ENCODE measurements around the gene MUC20. TPM values are rescaled to one million over a fixed set of nuclear protein-coding genes. Genes with fewer than 3 reads are reported as not detected.
"Not testable (repeated sequence)": the region's sequence is repeated elsewhere in the genome, so short reads cannot be mapped to it uniquely, and the experiment has no call there.

MUC20 gene, protein sequence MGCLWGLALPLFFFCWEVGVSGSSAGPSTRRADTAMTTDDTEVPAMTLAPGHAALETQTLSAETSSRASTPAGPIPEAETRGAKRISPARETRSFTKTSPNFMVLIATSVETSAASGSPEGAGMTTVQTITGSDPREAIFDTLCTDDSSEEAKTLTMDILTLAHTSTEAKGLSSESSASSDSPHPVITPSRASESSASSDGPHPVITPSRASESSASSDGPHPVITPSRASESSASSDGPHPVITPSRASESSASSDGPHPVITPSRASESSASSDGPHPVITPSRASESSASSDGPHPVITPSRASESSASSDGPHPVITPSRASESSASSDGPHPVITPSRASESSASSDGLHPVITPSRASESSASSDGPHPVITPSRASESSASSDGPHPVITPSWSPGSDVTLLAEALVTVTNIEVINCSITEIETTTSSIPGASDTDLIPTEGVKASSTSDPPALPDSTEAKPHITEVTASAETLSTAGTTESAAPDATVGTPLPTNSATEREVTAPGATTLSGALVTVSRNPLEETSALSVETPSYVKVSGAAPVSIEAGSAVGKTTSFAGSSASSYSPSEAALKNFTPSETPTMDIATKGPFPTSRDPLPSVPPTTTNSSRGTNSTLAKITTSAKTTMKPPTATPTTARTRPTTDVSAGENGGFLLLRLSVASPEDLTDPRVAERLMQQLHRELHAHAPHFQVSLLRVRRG
- total RNA-seq, result 0.10 TPM in 1 of 2 replicates, not detected in the other

DNA sequence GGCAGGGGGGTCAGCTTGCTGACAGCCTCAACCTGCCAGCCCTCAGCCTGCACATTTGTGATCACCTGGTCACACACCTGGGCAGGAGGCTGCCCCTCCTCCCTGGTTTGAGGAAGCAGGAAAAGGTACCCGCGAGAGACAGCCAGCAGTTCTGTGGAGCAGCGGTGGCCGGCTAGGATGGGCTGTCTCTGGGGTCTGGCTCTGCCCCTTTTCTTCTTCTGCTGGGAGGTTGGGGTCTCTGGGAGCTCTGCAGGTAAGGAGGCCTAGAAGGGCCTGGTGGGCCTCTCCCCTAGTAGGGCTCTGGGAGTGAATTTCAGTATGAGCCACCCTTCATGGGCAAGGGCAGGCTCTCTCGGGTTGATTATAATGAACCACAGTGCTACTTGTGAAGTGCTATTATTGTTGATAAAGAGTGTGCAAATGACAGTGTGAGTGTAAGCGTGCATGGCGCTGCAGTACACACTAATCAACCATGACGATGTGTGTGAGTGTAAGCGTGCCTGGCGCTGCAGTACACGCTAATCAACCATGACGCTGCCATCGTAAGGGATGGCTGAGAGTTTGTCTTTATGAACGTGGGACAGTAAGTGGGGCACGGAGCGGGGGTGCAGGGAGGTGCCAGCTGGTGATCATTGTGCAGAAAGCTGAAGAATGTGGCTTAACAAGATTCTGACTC, at the start of gene MUC20:
TSS of gene MUC20 (plus strand) at position 148 of the 676 bp plus-strand sequence. CDS start at position 178, 30 bp downstream.
- DNase-seq (ENCODE audit: extremely low read depth, low read depth, low spot score), result not testable (repeated sequence)

DNA sequence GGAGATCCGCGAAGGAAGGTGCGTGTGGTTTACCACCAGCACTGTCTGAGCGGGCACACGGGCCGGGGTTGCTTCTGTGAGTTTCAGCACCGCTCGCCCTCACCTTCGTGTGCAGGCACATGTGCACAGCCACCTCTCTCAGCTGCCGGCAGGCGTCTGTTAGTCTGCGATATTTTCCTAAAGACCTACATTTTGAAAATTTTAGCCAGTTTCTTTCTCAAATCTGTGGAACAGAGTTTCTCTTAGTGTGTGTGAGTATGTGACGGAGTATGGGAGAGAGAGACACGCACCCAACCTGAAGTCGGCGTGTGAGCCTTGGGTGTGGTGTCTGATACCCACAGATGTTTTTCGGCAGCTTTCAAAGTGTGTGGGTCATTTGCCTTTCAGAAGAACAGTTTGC, 49.5 kb upstream of the MUC20 start:
- DNase-seq (ENCODE audit: extremely low read depth, low read depth, low spot score), result not testable (repeated sequence)

DNA sequence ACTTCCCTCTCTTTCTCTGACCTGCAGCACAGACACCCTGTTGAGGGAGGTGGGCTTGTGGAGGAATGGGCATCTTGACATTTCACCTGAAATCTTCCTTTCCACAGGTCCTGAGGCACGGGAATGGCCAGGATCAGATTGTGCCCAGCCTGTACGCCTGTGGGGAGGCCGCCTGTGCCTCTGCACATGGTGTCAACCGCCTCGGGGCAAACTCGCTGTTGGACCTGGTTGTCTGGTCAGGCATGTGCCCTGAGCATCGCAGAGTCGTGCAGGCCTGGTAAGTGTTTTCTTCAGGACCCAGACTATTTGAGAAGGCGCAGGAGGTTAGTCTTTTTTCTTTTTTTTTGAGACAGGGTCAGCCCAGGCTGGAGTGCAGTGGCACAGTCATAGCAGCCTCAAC, 47.1 kb upstream of the MUC20 start:
- DNase-seq (ENCODE audit: extremely low read depth, low read depth, low spot score), result not testable (repeated sequence)

DNA sequence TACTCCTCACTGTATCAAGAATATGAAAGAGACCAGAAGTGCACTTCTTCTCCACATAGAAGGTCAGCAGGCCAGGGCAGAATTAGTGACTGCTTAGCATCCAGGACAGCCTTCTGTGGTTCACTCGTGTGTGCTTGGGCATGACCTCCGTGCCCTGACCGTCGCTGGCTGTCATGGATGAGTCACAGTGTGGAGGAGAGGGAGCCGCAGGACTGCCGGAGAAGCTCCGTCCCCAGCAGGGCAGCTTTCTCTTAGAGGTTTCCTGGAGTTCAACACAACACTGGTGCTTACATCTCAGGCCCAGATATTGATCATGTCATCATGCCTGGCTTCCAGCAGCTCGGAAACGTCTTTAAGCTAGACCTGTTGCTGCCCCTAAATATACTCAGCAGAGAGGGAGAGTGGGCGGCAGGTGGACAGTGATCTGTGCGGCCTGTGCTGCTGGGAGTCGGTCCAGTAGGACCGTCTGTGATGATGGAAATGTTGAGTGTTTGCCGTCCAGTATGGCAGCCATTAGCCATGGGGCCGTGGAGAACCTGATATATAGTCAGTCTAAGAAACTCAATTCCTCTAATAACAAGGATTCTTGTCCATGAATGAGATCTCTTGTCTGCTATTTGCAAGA, 42.3 kb upstream of the MUC20 start:
- not testable (repeated sequence) for DNase-seq (ENCODE audit: extremely low read depth, low read depth, low spot score)

DNA sequence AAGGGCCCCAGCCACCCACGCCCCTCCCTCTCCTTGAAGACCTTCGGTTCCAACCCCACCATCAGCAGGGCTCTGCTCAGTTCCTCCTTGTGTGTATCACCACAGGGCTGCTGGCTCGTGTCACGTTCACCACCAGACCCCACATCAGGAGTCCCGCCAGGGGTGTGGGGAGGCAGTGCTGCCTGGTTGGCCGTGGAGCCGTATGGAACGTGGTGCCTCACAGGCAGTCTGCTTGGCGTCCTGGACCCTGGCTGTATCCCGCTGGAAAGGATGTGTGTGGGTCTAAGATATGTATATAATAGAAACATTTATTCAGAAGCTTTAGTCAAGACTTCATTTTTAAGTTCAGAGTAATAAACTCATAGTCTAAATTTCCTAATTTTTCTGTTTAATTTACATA, 40.1 kb upstream of the MUC20 start:
- not testable (repeated sequence) for DNase-seq (ENCODE audit: extremely low read depth, low read depth, low spot score)

DNA sequence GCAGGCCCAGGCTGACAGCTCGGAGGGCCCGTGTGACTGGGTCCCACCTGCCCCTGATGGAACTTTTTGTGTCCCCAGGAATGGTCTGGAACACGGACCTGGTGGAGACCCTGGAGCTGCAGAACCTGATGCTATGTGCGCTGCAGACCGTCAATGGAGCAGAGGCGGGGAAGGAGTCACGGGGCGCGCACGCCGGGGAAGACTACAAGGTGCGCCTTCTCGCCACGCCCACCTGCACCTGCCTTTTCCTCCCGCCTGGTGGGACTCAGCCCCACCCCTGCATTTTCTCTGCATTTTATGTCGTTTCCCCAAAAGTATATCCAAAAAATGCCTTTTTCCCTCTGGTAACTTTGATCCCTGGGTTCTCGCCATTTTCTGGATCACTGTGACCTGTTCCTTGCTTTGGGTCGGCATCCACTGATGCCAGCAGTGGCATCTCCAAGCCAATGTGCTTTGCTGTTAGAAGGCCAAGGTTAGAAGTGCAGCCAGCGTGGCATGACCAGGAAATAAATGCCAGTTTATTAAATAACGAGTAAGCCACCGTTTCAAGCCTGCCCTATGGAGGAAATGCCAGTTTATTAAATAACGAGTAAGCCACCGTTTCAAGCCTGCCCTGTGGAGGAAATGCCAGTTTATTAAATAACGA, 39.2 kb upstream of the MUC20 start:
- not testable (repeated sequence) for DNase-seq (ENCODE audit: extremely low read depth, low read depth, low spot score)

DNA sequence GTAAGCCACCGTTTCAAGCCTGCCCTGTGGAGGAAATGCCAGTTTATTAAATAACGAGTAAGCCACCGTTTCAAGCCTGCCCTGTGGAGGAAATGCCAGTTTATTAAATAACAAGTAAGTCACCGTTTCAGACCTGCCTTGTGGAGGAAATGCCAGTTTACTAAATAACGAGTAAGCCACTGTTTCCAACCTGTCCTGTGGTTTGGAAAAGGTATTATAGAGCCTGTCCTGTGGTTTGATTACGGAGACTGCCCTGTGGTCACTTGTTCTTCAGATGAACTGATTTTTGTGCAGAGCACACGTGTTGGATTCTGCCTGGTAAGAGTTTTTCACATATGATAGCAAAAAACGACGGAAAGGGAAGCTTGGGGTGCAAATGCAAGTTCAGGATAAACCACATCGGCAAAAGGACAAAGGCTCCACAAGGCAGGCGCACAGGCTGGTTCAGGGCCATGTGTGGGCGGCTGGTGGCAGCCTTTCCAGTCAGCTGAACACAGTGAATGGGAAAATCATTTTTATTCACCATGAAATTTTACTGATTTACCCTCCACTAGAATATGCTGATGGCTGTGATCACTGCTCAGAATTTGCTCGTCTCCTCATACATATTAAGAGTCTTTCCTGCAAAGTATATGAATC, 38.6 kb upstream of the MUC20 start:
- not testable (repeated sequence) for DNase-seq (ENCODE audit: extremely low read depth, low read depth, low spot score)

DNA sequence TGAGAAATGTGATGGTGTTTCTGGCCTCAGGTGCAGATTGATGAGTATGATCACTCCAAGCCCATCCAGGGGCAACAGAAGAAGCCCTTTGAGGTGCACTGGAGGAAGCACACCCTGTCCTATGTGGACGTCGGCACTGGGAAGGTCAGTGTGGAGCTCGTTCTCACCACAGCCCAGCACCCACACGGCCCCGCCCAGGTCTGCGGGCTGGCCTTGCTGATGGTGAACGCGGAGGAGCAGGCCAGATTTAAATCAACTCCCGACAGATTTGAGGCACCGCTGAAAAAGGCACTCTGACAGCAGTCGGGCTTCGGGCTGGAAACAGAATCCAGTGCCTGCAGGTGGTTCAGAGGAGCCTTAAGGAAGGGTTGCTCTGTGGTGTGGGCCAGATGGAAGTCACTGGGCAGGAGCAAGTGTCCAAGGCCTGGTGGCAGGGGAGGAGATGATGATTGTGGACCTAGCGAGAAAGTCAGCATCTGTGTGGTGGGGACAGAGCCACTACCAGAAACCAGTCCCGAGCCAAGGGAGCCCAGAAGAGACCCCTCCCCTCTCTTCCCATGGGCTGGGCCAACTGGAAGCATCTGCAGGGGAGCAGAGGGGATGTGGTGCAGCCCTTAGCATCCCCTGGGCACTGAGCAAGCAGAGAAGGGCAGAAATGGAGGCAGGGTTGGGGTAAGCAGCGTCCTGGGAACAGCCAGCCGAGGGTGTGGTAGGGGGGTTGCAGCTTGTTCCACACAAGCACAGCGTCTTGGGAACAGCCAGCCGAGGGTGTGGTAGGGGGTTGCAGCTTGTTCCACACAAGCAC, 36.9 kb upstream of the MUC20 start:
- DNase-seq (ENCODE audit: extremely low read depth, low read depth, low spot score), result not testable (repeated sequence)

DNA sequence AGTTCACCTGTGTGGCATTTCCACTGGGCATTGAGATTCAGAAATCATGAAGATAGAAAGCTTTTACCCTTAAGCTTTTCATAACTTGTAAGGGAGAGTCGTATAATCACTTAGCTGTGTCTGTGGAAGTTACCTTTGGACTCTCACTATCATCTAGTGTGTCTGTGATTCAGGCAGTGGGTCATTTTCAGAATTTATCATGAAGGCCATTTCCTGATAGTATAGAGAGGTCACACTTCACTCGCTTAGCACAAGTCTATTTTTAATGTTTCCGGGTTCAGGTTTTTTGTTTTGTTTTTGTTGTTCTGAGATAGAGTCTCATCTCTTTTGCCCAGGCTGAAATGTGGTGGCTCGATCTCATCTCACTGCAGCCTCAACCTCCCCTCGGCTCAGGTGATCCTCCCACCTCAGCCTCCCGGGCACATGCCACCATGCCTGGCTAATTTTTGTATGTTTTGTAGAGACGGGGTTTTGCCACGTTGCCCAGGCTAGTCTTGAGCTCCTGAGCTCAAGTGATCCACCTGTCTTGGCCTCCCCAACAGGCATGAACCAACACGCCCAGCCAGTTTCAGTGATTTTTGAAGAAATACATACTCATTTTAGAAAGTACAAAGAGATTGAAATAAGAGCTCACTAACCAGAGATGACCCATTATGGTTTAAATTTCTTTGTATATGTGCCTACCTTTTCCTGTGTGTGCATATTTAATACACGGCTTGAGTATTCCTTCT, 36.1 kb upstream of the MUC20 start:
- not testable (repeated sequence) for DNase-seq (ENCODE audit: extremely low read depth, low read depth, low spot score)

DNA sequence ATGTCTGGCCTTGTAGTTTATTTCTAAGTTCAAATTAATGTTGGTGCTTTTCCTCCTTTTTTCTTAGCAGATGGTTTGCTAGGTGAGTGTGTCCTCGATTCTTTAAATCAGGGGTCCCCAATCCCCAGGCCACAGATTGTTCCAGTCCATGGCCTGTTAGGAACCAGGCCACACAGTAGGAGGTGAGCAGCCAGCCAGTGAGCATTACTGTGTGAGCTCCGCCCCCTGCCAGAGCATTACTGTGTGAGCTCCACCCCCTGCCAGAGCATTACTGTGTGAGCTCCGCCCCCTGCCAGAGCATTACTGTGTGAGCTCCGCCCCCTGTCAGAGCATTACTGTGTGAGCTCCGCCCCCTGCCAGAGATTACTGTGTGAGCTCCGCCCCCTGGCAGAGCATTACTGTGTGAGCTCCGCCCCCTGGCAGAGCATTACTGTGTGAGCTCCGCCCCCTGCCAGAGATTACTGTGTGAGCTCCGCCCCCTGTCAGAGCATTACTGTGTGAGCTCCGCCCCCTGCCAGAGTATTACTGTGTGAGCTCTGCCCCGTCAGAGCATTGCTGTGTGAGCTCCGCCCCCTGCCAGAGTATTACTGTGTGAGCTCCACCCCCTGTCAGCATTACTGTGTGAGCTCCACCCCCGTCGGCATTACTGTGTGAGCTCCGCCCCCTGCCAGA, 34.1 kb upstream of the MUC20 start:
- not testable (repeated sequence) for DNase-seq (ENCODE audit: extremely low read depth, low read depth, low spot score)

DNA sequence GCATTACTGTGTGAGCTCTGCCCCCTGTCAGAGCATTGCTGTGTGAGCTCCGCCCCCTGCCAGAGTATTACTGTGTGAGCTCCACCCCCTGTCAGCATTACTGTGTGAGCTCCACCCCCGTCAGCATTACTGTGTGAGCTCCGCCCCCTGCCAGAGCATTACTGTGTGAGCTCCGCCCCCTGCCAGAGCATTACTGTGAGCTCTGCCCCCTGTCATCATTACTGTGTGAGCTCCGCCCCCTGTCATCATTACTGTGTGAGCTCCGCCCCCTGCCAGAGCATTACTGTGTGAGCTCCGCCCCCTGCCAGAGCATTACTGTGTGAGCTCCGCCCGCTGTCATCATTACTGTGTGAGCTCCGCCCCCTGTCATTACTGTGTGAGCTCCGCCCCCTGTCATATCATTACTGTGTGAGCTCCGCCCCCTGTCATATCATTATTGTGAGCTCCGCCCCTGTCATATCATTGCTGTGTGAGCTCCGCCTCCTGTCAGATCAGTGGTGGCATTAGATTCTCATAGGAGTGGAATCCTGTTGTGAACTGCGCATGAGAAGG, 33.5 kb upstream of the MUC20 start:
- not testable (repeated sequence) for DNase-seq (ENCODE audit: extremely low read depth, low read depth, low spot score)

DNA sequence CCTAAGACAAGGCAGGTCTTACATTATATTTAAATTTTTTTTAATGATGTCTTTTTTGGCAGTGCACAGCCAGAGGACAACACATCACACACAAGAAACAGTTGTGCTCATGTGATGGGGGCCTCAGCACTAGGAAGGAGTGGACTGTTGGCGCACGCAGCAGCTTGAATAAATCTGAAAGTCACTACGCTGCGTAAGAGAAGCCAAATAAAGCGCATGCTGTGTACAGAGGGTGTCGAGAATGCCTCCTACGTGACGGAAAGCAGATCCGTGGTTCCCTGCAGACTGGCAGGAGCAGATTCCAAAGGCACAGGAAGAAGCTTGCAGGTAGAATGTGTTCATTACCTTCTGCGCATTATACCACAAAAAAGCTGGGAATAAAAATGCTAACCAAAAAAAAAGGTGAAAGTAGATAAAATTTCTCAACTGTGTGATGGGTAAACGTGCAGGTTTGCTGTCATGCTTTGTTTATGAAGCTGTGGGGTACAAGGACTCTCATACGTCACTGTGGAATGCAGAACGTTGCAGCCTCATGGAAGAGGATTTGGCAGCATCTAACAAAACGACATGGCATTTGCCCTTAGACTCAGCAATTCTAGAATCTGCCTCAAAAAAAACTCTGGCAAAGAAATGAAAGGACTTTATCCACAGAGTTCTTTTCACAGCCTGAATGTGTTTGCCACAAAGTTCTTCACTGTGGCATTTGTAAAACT, 32.2 kb upstream of the MUC20 start:
- not testable (repeated sequence) for DNase-seq (ENCODE audit: extremely low read depth, low read depth, low spot score)

DNA sequence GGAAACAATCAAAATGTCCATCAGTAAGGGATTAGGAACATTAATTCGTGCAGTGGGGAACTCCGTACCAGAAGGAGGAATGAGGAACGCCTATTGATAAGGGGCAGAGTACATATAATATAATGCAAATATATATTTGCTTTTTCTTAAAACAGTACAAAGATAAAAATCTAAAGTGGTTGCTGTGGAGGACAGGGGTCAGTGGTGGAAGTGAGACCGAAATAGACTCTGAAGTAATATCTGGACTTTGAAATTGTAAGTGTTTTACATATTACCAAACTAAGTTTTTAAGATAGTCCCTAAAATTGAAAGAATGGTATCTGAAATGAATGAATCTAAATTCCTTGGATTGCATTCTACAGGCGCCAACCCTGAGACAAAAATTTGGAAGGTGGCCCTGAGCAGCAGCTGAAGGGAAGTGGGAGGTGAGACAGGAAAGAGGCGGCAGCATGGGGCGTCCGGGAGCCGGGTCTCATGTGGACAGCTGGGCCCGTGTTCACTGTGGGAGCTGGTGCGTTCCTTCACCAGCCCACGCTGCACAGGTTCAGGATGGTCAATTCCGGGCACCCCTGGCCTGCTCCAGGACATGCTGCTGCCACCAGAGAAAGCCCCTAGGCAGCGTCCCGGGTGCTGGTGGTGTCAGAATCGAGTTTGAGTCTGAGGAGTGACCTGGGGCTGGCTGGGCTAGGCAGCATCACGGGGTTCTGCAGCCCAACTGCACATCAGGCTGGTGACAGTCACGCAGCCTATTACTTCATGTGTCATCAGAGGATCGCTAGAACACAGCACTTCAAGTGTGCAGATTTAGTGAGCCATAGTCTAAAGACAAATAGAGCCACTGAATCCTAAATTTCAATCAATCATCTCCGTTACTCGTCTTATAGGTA, 31.4 kb upstream of the MUC20 start:
- not testable (repeated sequence) for DNase-seq (ENCODE audit: extremely low read depth, low read depth, low spot score)

DNA sequence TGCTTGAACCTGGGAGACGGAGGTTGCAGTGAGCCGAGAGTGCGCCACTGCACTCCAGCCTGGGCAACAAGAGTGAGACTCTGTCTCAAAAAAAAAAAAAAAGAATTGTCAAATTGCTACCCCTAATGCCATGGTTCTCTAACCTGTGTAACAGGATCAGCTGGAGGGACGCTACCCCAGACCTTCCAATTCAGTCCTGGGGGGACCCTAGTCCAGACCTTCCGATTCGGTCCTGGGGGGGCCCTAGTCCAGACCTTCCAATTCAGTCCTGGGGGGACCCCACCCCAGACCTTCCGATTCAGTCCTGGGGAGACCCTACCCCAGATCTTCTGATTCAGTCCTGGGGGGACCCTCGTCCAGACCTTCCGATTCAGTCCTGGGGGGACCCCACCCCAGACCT, 29.8 kb upstream of the MUC20 start:
- no peak for DNase-seq (ENCODE audit: extremely low read depth, low read depth, low spot score)

DNA sequence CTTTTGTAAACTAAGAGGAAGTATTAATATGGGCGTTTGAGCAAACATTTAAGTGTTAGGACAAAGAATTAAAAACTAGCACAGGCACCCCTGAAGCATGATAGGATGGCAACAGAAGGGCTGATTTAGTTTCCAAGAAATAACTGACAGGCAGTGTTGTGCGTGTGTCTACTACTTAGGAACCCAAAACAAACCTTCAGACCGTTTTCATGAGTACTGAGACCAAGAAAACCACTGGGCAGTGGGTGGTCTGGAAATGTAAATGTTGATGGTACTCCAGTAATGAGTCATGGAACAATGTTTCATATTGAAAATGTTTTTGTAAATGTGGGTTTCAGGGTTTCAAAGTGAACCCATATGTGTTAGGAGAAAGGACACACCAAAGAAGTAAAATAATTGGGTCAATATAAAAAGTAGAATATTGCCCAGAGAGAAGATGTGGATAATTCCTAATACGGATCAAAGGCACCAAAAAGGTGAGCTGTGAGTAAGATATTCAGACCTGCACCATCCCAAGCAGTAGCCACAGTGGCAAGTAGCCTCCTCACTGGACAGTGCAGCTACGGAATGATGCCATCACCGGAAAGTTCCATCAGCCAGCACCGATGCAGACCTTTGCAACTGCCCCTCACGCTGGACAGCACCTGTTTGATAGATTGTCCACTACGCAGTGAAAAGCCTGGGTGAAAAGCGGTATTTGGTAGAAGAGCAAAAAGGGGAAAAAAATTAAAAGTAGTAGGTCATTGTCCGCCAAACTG, 29.0 kb upstream of the MUC20 start:
- DNase-seq (ENCODE audit: extremely low read depth, low read depth, low spot score), result not testable (repeated sequence)
